ENCODE data around the gene MAP3K14.
"Not testable (repeated sequence)": the region's sequence is repeated elsewhere in the genome, so short reads cannot be mapped to it uniquely, and the experiment has no call there.

The MAP3K14 gene

DNA sequence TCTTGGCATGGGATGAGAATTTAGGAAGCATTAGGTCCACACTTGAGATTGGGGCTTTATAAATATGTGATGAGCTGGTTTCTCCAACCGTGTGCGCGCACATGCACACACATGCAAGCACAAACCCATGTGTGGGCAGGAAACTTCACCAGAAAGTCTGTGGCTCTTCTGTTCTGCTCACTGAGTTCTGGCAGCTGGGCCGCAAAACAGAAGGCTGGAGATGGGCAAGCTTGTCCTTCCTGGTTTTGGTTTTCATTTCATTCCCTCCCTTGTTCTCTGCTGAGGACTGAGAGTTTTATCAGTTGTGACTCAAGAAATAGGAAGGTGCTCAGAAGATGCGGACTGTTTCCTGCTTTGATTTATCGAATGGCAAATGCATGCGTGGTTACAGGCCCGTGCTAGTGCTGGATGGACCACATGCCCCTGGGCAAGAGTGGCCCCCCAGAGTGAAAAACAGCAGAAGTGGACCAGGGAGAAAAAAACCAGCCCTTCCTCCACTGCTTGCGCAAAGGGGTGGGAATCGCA lies 14.1 kb downstream of the MAP3K14 start:
- DNase-seq (ENCODE audit: low read depth) = no peak
- no peak overlapping the region for H3K4me3 ChIP-seq (ENCODE audit: low read length)
- TF ChIP-seq, protein P1, sequence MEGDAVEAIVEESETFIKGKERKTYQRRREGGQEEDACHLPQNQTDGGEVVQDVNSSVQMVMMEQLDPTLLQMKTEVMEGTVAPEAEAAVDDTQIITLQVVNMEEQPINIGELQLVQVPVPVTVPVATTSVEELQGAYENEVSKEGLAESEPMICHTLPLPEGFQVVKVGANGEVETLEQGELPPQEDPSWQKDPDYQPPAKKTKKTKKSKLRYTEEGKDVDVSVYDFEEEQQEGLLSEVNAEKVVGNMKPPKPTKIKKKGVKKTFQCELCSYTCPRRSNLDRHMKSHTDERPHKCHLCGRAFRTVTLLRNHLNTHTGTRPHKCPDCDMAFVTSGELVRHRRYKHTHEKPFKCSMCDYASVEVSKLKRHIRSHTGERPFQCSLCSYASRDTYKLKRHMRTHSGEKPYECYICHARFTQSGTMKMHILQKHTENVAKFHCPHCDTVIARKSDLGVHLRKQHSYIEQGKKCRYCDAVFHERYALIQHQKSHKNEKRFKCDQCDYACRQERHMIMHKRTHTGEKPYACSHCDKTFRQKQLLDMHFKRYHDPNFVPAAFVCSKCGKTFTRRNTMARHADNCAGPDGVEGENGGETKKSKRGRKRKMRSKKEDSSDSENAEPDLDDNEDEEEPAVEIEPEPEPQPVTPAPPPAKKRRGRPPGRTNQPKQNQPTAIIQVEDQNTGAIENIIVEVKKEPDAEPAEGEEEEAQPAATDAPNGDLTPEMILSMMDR (IDR thresholded peaks at IDR 0.05; ENCODE audit: insufficient read depth, low read depth, low read length, missing control alignments) = no peak

DNA sequence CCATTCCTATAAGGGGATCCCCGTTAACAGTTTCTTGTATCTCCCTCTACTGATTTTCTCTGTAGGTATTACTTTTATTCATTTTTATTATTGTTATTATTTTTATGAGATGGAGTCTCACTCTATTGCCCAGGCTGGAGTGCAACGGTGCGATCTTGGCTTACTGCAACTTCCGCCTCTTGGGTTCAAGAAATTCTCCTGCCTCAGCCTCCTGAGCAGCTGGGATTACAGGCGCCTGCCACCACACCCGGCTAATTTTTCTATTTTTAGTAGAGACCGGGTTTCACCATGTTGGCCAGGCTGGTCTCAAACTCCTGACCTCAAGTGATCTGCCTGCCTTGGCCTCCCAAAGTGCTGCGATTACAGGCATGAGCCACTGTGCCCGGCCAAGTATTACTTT lies 14.6 kb downstream of the MAP3K14 start:
- not testable (repeated sequence) for H3K4me3 ChIP-seq (ENCODE audit: low read length); DNase-seq (ENCODE audit: low read depth)

DNA sequence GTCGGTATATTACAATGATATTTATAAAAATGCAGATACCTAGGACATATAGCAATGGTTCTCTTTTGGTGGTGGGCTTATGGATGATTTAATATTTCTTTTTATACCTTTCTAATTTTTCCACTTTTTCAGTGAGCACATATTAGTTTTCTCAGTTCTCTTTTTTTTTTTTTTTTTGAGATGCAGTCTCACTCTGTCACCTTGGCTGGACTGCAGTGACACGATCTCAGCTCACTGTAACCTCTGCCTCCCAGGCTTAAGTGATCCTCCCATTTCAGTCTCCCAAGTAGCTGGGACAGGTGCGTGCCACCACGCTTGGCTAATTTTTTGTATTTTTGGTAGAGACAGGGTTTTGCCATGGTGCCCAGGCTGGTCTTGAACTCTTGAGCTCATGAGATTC lies 15.1 kb downstream of the MAP3K14 start:
- no peak overlapping the region for H3K4me3 ChIP-seq (ENCODE audit: low read length)
- TF ChIP-seq, protein P1 (IDR thresholded peaks at IDR 0.05; ENCODE audit: insufficient read depth, low read depth, low read length, missing control alignments) = no peak
- no peak for DNase-seq (ENCODE audit: low read depth)

DNA sequence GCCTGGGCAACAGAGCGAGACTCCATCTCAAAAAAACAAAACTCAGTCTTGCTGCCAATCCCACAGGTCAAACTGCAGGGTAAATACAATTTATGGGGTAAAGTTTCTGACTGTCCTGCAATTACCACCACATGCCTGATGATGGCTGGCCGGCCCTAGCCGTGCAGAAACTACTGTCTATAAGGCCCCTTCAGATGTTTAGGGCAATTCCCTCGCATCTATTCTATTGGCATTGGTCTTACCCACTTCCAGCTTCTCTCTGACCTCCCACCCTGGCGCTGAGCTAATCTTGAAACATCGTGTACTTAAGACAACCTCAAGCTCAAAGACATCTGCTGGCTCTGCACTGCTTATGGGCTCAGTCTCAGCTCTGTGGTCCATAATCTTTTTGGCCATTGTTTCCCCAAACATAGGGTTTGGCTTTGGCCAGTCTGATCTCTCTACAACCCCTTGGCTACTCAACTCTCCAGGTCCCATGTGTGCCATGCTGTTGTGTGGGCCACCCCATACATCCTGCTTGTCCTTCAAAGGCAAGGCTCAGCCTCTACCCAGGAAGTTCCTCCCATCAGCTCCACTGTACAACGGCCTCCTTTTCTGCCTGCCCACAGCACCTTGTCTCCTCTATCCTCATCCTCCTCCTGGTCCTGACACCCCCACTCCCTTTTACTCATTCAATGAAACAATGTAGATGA lies 16.6 kb downstream of the MAP3K14 start:
- DNase-seq (ENCODE audit: low read depth) = no peak
- TF ChIP-seq, protein P1 (IDR thresholded peaks at IDR 0.05; ENCODE audit: insufficient read depth, low read depth, low read length, missing control alignments) = no peak
- no peak overlapping the region for H3K4me3 ChIP-seq (ENCODE audit: low read length)

GRCh38 chr17:45299361-45299760 lies 17.5 kb downstream of the MAP3K14 start:
- DNase-seq (ENCODE audit: low read depth) = no peak
- H3K4me3 ChIP-seq (ENCODE audit: low read length) = no peak overlapping the region
- TF ChIP-seq, protein P1 (IDR thresholded peaks at IDR 0.05; ENCODE audit: insufficient read depth, low read depth, low read length, missing control alignments) = no peak

- peak; percentile 45 for DNase-seq (ENCODE audit: low read depth)
- TF ChIP-seq, protein P1 (IDR thresholded peaks at IDR 0.05; ENCODE audit: insufficient read depth, low read depth, low read length, missing control alignments) = no peak
- no peak overlapping the region for H3K4me3 ChIP-seq (ENCODE audit: low read length)
These were observed 18.1 kb downstream of the MAP3K14 start for GRCh38 chr17:45298546-45299285.

- no peak overlapping the region for H3K4me3 ChIP-seq (ENCODE audit: low read length)
- TF ChIP-seq, protein P1 (IDR thresholded peaks at IDR 0.05; ENCODE audit: insufficient read depth, low read depth, low read length, missing control alignments) = no peak
- no peak for DNase-seq (ENCODE audit: low read depth)
These were observed 20.0 kb downstream of the MAP3K14 start for GRCh38 chr17:45296833-45297124.
